CD4-positive, CD25-positive, alpha-beta regulatory T cell (primary cell): Measurements from ENCODE around the gene CHERP. TPM values are rescaled to one million over a fixed set of nuclear protein-coding genes. Genes with fewer than 3 reads are reported as not detected.

Experiments
- ATAC-seq, 2 donors: fragments of 150-1000 bp; cut with Tn5 transposase; one replicate each; pipeline ENCODE4 v1.10.0; 2021; ENCODE audit warnings: low read depth in 2 of 2, moderate number of reproducible peaks in 2 of 2, moderate library complexity in 1 of 2
- DNase-seq, 3 donors: peaks; one replicate each; pipeline versions ENCODE4 v3.0.0 to v3.0.0-alpha.2; 2012 to 2022; ENCODE audit warnings: mixed read lengths in 1 of 3
- H3K27ac ChIP-seq: one replicate; pipeline ENCODE4 v1.7.0; 2013; ENCODE audit warnings: mild to moderate bottlenecking, low read length; ENCODE audit not compliant: insufficient read depth, poor library complexity, severe bottlenecking
- H3K27me3 ChIP-seq: one replicate; pipeline ENCODE4 v1.7.0; 2013; ENCODE audit warnings: low read length; ENCODE audit not compliant: control insufficient read depth, insufficient read depth
- H3K36me3 ChIP-seq: one replicate; pipeline ENCODE4 v1.7.0; 2013; ENCODE audit warnings: mild to moderate bottlenecking, low read length, moderate library complexity; ENCODE audit not compliant: control insufficient read depth, insufficient read depth
- H3K4me1 ChIP-seq: 2 replicates; pipeline ENCODE4 v1.7.0; 2013; ENCODE audit warnings: mild to moderate bottlenecking, low read length; ENCODE audit not compliant: insufficient read depth, control insufficient read depth, poor library complexity, severe bottlenecking
- H3K4me3 ChIP-seq: one replicate; pipeline ENCODE4 v1.7.0; 2013; ENCODE audit warnings: low read depth, mild to moderate bottlenecking, low read length, moderate library complexity
- H3K9me3 ChIP-seq, 2 experiments: 1 replicate in 1 of 2; 2 replicates in 1 of 2; pipeline ENCODE4 v1.7.0; 2013; ENCODE audit warnings: low read length in 2 of 2, mild to moderate bottlenecking in 1 of 2, moderate library complexity in 1 of 2; ENCODE audit not compliant: control insufficient read depth in 2 of 2
- H3K27ac Mint-ChIP-seq, 3 donors: one replicate each; pipeline ENCODE4 v1.8.0; 2020 to 2022; ENCODE audit warnings: mild to moderate bottlenecking in 3 of 3, mixed read lengths in 3 of 3, moderate library complexity in 2 of 3
- H3K27me3 Mint-ChIP-seq: one replicate; pipeline ENCODE4 v1.8.0; 2022; ENCODE audit warnings: mild to moderate bottlenecking, mixed read lengths
- H3K36me3 Mint-ChIP-seq: one replicate; pipeline ENCODE4 v1.8.0; 2020; ENCODE audit warnings: mixed read lengths
- H3K4me1 Mint-ChIP-seq, 4 donors: one replicate each; pipeline ENCODE4 v1.8.0; 2020 to 2022; ENCODE audit warnings: mixed read lengths in 4 of 4, mild to moderate bottlenecking in 1 of 4
- H3K4me3 Mint-ChIP-seq, 4 donors: one replicate each; pipeline ENCODE4 v1.8.0; 2020 to 2022; ENCODE audit warnings: mild to moderate bottlenecking in 4 of 4, mixed read lengths in 4 of 4, moderate library complexity in 3 of 4
- H3K9me3 Mint-ChIP-seq, 7 donors: one replicate each; pipeline ENCODE4 v1.8.0; 2020 to 2022; ENCODE audit warnings: mixed read lengths in 7 of 7, mild to moderate bottlenecking in 3 of 7, moderate library complexity in 2 of 7
- polyA plus RNA-seq, 4 donors: library from polyadenylated mRNA; unstranded; fragments of 300-500 nt; fragmentation: Illumina TruSeq; gene quantifications; one replicate each; pipeline ENCODE4 v1.2.3, GENCODE V29; 2021
- total RNA-seq: library from RNA; stranded (reverse); gene quantifications from one replicate; pipeline ENCODE4 v1.2.3, GENCODE V29; 2022

Gene CHERP
- total and polyA plus RNA-seq, 5 donors from 2014 or later: 4.8 to 57.2 (median 9.6) TPM

DNA sequence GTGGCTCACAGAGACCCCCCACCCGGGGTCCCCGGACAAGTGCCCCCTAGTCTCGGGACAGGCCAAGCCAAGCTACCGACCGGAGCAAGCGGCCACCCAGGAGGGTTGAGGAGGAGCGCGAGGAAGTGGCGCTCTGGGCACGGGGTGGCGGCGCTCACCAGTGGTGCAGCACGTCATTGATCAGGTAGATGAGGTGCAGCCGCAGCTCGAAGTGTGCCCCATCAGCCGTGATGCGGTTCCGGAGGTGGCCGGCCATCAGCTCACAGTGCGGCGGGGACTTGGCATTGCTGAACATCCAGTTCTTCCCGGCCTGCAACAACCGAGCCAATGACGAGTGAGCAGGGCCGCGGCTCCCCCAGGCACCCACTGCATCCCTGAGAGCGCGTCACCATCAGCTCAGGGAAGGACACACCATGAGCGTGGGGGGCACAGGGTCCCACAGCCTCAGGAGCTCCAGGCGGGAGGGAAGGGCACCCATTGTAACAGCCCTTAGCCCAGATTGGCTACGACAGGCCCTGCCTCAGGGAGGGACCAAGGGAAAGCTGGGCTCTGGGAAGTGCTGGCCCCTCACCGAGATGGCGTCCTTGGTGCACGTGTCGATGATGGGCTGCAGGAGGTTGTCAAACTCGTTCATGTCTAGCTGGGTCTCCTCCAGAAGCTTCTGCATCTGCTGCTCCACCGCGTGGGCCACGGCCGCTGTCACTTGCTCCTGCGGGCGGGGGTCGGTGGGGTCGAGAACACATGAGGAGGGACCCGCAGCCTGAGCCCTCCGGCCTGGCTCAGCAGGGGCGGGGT lies 9.6 kb downstream of the CHERP start:
- peaks cover 22% of the 10 kb centered on the region for H3K36me3 Mint-ChIP-seq

DNA sequence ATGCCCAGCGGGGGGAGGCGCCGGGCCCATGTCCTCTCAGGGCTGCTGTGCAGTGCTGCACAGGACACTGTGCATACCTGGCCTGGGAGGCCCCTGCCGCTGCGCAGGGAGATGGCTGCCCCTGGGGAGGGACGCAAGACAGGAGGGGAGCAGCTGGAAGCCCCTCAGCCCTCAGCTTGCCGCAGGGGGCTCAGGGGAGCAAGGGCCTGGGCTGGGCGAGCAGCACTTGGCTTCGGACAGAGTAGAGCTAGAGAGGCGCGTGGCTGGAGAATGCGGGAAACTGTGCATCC lies 10.9 kb downstream of the CHERP start:
- no peak overlapping the region for H3K27ac Mint-ChIP-seq
- Histone ChIP-seq H3K27me3 (no peaks in the 10 kb centered on the region), H3K9me3 (no peaks in the 10 kb centered on the region), H3K4me3 (no peak overlapping the region), H3K36me3 (peaks cover 94% of the 10 kb centered on the region), H3K27ac (no peak overlapping the region), H3K4me1 (no peaks in the 10 kb centered on the region)
- no peaks in the 10 kb centered on the region for H3K27me3 Mint-ChIP-seq
- peaks cover 19% of the 10 kb centered on the region for H3K36me3 Mint-ChIP-seq
- peaks cover 0 to 2% (median 0%) of the 10 kb centered on the region in 4 donors for H3K4me1 Mint-ChIP-seq
- no peaks in the 10 kb centered on the region for H3K9me3 Mint-ChIP-seq
- H3K4me3 Mint-ChIP-seq: no peak overlapping the region
- ATAC-seq (no peak), DNase-seq (no peak)

More for the DNA sequence above, 9.6 kb downstream of the CHERP start:
- ATAC-seq (no peak), DNase-seq (no peak)
- Histone ChIP-seq H3K27me3 (no peaks in the 10 kb centered on the region), H3K27ac (no peak overlapping the region), H3K4me3 (no peak overlapping the region), H3K9me3 (no peaks in the 10 kb centered on the region), H3K36me3 (peaks cover 90% of the 10 kb centered on the region), H3K4me1 (no peaks in the 10 kb centered on the region)
- Mint-ChIP-seq H3K9me3 (no peaks in the 10 kb centered on the region), H3K4me1 (peaks cover 0 to 7% (median 5%) of the 10 kb centered on the region in 4 donors), H3K27me3 (no peaks in the 10 kb centered on the region), H3K27ac (no peak overlapping the region), H3K4me3 (no peak overlapping the region)

DNA sequence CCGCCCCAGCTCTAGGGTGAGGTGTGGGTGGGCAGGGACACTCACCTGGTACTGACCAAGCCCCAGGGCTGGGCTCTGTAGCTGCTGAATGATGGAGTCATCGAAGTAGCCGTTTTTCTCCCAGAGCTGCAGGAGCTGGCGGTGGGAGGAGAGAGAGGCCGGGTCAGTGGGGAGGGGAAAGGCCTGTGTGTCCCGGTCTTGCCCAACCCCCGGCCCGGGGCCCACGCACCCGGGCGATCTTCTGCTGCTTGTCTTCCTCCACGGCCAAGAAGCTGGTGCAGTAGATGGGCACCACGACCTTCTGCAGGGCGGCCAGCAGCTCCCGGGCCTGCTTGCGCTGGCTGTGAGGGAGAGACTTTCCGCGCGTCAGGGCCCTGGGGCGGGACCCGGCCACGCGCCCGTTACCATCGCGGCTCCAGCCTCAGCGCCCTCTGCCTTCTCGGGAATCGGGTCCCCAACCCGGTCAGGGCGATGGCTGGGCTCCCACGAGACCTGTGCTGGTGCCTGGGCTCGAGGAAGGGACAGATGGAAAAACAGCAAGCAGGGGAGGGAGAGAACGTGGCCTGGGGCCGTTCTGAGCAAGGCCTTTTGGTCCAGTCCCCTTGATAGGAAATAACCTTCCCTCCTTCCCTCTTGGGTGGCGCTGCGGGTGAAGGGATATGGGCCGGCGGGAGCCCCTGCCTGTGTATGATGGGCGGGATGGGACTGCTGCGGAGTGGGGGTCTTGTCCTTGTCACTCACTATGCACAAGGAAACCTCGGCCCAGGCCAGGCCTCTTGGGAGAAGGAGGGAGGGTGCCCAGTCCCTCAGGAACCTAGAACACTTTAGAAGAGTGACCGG lies 11.5 kb downstream of the CHERP start:
- peaks cover 19% of the 10 kb centered on the region for H3K36me3 Mint-ChIP-seq
- no peaks in the 10 kb centered on the region for H3K27me3 ChIP-seq
- peaks cover 94% of the 10 kb centered on the region for H3K36me3 ChIP-seq
- H3K9me3 ChIP-seq: no peaks in the 10 kb centered on the region
- H3K27me3 Mint-ChIP-seq: no peaks in the 10 kb centered on the region
- no peaks in the 10 kb centered on the region for H3K9me3 Mint-ChIP-seq
- H3K4me3 Mint-ChIP-seq: no peak overlapping the region
- H3K4me1 ChIP-seq: no peaks in the 10 kb centered on the region
- no peak overlapping the region for H3K27ac Mint-ChIP-seq
- H3K4me1 Mint-ChIP-seq: peaks cover 0 to 2% (median 0%) of the 10 kb centered on the region in 4 donors
- DNase-seq (no peak), ATAC-seq (no peak)
- H3K27ac ChIP-seq: no peak overlapping the region
- no peak overlapping the region for H3K4me3 ChIP-seq

DNA sequence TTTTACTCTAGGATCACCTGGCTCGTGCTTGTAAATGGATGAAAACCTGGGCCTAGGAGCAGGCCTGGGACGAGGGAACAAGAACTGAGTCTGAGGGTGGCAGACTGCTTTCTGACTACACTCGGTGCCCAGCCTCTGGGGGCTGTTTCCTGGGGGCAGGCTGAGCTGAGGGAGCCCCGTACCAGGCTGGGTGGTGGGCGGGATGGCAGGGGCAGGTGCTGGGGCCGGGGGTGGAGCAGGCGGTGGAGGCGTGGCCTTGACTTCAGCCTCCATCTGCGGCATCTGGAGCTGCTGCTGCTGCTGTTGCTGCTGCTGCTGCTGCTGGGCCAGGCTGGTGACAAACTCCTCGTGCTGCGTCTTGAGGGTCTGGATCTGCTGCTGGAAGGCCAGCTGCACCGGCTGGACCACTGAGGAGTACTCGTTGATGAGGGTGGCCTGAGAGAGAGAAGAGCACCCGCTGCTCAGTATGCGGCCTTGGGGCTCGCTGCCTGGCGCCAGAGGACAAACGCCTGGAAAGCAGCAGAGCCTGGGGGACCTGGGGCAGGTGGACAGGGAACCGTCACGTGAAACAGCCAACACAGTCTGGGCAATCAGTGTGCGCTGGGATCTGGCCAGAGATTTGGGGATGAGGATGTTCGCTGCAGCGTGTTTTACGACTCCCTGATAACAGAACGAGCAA lies 12.6 kb downstream of the CHERP start:
- Mint-ChIP-seq H3K27ac (no peak overlapping the region), H3K36me3 (peaks cover 19% of the 10 kb centered on the region), H3K4me3 (no peak overlapping the region)

DNA sequence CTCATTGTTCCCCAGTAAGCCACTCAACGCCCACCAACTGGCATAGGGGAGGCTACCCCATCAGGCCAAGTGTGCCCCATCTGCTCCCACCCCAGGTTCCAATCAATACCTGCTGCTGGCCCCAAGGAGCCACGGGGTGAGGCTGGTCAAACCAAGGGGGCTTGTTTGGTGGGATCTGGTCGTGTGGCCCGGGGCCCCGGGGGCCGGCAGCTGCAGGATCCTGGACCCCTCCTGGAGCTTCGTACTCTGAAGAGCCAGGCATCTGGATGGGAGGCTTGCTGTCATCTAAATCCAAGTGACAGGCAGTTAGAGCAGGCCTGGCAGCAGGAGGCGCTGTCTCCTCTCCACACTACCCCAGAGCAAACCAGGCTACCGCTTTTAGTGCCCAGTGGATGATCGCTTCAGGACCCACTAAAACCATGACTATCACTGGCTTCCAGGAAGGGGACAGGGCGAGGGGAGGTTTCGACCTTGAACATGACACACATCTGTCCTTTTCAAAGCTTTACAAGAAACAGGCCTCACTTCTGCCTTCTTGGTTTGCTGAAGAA lies 14.2 kb downstream of the CHERP start:
- no peak overlapping the region for H3K4me3 ChIP-seq
- no peaks in the 10 kb centered on the region for H3K9me3 Mint-ChIP-seq
- H3K36me3 Mint-ChIP-seq: peaks cover 15% of the 10 kb centered on the region
- H3K27ac ChIP-seq: no peak overlapping the region
- H3K4me1 ChIP-seq: no peaks in the 10 kb centered on the region
- ATAC-seq (peak in 1 of 2 donors; percentile 38), DNase-seq (peak in 2 of 3 donors; percentile 36 to 58)
- peaks cover 0 to 2% (median 0%) of the 10 kb centered on the region in 4 donors for H3K4me1 Mint-ChIP-seq
- H3K4me3 Mint-ChIP-seq: no peak overlapping the region
- H3K27me3 Mint-ChIP-seq: no peaks in the 10 kb centered on the region
- peaks cover 87% of the 10 kb centered on the region for H3K36me3 ChIP-seq
- H3K27me3 ChIP-seq: no peaks in the 10 kb centered on the region
- H3K9me3 ChIP-seq: no peaks in the 10 kb centered on the region
- H3K27ac Mint-ChIP-seq: no peak overlapping the region

More for the DNA sequence above, 12.6 kb downstream of the CHERP start:
- Histone ChIP-seq H3K9me3 (no peaks in the 10 kb centered on the region), H3K4me1 (no peaks in the 10 kb centered on the region), H3K36me3 (peaks cover 91% of the 10 kb centered on the region), H3K27me3 (no peaks in the 10 kb centered on the region), H3K4me3 (no peak overlapping the region), H3K27ac (no peak overlapping the region)
- Mint-ChIP-seq H3K9me3 (no peaks in the 10 kb centered on the region), H3K4me1 (peaks cover 0 to 2% (median 0%) of the 10 kb centered on the region in 4 donors), H3K27me3 (no peaks in the 10 kb centered on the region)
- ATAC-seq (no peak), DNase-seq (no peak)

DNA sequence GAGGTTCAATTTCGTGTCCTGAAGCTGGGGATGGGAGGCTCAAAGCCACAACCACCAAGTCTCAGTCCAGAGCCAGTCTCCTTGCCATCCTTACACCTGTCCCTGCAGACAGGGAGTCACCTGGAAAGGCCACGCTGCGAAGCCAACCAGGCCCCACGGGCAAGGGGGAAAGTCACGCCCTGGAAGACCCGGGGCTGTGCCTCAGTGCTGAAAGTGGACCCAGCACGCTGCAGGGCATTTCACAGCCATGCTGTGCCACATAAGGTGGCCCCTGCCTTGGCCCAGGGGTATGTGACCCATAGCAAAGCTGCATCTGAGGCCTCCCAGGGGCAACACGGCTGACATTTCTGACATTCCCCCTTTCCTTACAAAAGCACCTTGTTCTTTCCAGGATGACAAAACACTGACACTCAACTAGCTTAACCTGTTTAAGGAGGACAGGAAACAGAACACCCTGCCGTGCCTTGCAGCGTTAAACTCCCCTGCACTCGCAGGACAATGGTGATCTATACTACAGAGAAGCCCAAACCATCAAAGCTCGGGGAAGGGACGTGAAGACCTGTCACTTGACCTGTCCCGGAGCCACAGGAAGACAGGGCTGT lies 14.8 kb downstream of the CHERP start:
- Mint-ChIP-seq H3K27ac (no peak overlapping the region), H3K4me3 (no peak overlapping the region)
- no peak for DNase-seq

DNA sequence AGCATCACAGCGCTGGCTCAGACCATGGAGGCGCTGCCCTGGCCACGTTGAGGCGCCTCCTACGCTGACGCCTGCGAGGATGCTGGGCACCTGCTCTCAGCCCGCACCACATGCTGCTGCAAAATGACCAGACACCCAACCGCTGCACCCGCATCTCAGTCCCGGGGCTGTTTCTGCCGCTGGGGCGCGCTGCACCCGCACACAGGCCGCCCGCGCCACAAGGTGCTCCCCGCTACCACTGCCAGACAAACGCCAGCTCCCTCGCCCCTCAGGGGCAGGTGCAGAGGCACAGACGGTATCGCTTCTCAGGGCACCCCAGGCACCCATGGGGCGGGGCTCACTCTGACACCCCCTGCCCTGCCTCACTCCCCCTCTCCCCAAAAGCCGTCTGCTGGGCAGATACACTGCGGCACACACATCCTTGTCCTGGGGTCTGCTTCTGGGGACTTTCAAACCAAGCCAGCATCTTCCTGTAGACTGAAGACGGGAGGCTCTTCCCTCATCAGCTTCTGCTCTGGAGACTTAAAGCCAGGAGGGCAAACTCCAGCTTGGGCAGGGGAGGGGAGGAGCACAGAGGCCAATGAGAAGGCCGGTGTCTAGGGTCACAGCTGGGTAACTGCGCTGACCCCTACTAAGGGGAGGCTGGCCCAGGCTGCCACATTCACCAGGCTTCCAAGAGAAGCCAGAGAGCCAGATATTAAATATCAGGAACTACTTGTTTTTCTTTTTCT lies 16.3 kb downstream of the CHERP start:
- Histone ChIP-seq H3K36me3 (peaks cover 81% of the 10 kb centered on the region), H3K4me1 (no peaks in the 10 kb centered on the region), H3K27me3 (no peaks in the 10 kb centered on the region), H3K9me3 (no peaks in the 10 kb centered on the region), H3K4me3 (no peak overlapping the region), H3K27ac (no peak overlapping the region)
- Mint-ChIP-seq H3K36me3 (peaks cover 9% of the 10 kb centered on the region), H3K27ac (no peak overlapping the region), H3K27me3 (no peaks in the 10 kb centered on the region), H3K9me3 (no peaks in the 10 kb centered on the region), H3K4me3 (no peak overlapping the region), H3K4me1 (peaks cover 0 to 2% (median 0%) of the 10 kb centered on the region in 4 donors)
- ATAC-seq: no peak
- DNase-seq: no peak

More for the DNA sequence above, 14.8 kb downstream of the CHERP start:
- no peaks in the 10 kb centered on the region for H3K9me3 ChIP-seq
- H3K27me3 Mint-ChIP-seq: no peaks in the 10 kb centered on the region
- H3K36me3 ChIP-seq: peaks cover 87% of the 10 kb centered on the region
- no peak for ATAC-seq
- H3K27ac ChIP-seq: no peak overlapping the region
- no peaks in the 10 kb centered on the region for H3K4me1 ChIP-seq
- peaks cover 15% of the 10 kb centered on the region for H3K36me3 Mint-ChIP-seq
- H3K27me3 ChIP-seq: no peaks in the 10 kb centered on the region
- no peak overlapping the region for H3K4me3 ChIP-seq
- no peaks in the 10 kb centered on the region for H3K9me3 Mint-ChIP-seq
- peaks cover 0 to 2% (median 0%) of the 10 kb centered on the region in 4 donors for H3K4me1 Mint-ChIP-seq
